Umbilical cord (tissue), 2 donors: ENCODE results near the gene PPEF2. TPM values are rescaled to one million over a fixed set of nuclear protein-coding genes. Genes with fewer than 3 reads are reported as not detected.
"Not testable (repeated sequence)": the region's sequence is repeated elsewhere in the genome, so short reads cannot be mapped to it uniquely, and the experiment has no call there.

Source experiments
- DNase-seq: peaks from one replicate; pipeline ENCODE4 v3.0.0-alpha.2; 2015; ENCODE audit warnings: low spot score
- total RNA-seq: library from RNA; depleted of rRNA; stranded (reverse); fragments of >200 nt; gene quantifications from one replicate; pipeline ENCODE4 v1.2.3, GENCODE V29; 2014; ENCODE audit warnings: low replicate concordance; ENCODE audit not compliant: insufficient read depth

PPEF2 gene, protein sequence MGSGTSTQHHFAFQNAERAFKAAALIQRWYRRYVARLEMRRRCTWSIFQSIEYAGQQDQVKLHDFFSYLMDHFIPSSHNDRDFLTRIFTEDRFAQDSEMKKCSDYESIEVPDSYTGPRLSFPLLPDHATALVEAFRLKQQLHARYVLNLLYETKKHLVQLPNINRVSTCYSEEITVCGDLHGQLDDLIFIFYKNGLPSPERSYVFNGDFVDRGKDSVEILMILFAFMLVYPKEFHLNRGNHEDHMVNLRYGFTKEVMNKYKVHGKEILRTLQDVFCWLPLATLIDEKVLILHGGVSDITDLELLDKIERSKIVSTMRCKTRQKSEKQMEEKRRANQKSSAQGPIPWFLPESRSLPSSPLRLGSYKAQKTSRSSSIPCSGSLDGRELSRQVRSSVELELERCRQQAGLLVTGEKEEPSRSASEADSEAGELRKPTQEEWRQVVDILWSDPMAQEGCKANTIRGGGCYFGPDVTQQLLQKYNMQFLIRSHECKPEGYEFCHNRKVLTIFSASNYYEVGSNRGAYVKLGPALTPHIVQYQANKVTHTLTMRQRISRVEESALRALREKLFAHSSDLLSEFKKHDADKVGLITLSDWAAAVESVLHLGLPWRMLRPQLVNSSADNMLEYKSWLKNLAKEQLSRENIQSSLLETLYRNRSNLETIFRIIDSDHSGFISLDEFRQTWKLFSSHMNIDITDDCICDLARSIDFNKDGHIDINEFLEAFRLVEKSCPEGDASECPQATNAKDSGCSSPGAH
- 6.3 TPM for total RNA-seq

DNA sequence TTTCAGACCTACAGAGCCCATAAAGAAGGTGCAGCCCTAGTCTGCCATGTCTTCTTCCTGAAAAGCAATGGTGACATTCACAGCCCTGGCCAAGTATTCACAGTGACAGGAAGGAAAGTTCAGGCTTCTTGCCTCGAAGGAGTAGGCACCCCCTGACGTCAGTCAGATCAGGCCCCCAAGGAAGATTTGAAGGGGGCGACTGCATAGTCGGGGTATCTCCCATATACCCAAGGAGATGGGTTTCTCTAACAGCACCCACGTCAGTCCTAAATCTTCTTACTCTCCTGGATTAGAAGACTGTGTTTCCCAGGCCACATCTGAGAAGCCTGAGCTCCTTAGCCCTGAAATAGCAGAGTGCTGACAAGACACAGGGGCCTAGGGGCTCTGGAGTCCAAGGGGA lies at the start of gene PPEF2:
Gene PPEF2, minus strand, starts transcription at position 101 of the 400 bp plus-strand sequence. CDS start 6,127 bp downstream, outside the sequence.
- no peak for DNase-seq

DNA sequence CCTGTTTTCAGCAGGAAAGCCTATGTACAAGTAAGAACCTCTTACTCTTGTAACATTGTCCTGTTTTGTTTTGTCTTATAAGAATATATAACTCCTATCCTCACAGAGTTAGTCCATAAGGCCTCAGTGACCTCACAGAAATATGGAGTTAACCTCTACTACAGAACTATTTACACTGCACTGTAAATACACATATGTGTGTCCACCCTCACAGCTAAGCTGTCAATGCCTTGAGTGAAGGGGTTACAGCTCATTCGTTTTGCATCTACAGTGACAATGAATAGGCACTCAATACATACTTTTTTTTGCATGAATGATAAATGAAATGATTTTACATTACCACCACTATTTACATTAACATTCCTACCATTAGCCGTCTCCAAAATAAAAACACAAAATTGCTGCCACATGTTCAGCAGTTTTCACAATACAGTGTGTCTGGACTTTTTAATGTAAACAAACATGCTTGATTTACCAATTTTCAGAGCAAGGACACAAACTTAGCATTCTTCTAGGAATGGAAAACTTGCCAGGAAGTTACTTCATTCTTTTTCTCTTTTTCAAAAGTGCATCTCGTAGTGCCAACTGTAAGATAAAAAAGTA lies 48.1 kb upstream of the PPEF2 start:
- no peak for DNase-seq

DNA sequence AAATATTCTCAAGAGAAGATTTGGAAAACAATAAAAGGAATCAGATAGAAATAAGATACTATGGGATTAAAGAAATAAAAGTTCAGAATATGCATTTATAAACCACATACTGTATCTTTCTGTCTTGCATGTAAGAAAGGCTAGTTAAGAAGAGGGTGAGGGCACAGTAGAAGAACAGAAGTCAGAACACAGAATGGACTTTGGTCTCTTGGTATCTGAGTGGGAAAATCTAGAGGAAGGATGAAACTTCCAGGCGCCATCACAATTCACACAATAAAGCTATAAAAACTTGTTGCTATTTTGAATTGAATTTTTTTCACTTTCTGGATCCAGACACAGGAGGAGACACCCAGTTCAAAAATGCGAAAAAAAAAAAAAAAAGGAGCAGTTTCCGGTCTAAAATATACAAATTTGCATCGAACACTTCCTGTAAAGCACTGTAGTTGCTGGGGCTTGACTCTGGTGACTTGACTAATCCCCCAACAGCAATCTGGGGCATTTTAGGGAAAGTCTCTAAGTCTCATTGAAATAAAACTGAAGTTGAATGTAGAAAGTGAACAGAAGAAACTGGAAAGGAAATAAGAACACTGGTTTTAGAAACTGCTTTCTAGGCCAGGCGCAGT lies 46.7 kb upstream of the PPEF2 start:
- no peak for DNase-seq

DNA sequence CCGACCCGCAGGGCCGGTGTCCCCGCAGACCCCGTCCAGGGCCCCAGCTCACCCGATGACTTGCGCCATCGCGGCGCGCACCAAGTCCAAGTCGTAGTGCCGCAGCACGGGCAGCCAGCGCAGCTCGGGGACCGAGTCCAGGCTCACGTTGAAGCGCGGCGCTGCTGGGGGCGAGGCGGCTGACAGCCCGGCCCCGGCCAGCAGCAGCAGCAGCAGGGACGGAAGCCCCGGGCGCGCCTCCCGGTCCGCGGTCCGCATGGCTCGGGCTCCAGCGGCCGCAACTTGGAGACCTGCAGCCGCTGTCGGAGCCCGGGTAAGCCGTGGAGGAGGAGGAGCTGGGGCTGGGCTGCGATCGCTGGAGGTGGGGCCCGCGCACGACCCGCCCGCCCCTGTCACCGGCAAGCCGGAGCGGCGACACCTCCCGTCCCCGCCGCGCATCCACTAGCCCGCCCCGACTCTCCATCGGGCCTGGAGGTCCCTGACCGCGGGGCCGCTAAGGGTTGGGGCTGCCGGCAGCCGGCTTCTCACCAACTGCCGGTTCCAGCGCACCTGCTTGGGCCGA lies 38.5 kb upstream of the PPEF2 start, which contains the start of gene NAAA:
Gene NAAA, minus strand, starts transcription at position 322 of the 562 bp plus-strand sequence. Its CDS starts 64 bp downstream, at position 258.
- peak; percentile 78 for DNase-seq

DNA sequence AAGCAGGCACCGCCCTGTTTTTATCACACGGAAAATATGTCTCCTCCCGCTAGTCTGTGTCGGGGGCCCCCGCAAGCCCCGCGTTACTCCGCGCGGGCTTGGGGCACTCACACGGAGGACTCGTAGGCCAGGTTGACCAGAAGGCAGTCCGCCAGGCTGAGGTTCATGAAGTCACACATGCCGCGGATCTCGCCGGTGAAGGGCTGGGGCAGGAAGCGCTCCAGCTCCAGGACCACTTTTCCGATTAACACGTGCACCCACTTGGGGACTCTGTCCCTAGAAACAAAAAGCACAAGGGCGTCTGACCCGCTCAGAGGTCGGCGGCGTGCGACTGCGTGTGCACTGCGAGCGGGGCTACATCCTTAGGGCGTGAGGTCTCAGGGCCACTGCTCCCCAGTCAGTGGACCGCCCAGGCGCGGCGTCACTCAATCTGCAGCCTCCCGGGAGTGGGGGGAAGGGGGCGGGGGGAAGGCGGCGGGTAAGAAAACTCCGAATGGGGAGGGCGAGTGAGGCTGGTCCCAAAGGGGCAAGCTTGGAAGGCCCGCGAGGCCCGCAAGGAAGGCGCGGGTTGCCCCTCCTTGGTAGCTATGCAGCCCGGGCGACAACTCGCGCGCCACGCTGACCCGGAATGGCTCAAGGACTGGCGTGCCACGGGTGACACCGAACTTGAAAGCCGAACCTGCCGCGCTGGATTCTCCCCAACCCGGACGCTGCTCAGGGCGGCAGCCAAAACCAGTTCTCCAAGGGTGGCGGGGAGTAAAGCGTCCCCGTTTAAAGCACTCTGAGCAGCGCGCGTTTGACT lies 37.8 kb upstream of the PPEF2 start:
- DNase-seq = peak; percentile 78

DNA sequence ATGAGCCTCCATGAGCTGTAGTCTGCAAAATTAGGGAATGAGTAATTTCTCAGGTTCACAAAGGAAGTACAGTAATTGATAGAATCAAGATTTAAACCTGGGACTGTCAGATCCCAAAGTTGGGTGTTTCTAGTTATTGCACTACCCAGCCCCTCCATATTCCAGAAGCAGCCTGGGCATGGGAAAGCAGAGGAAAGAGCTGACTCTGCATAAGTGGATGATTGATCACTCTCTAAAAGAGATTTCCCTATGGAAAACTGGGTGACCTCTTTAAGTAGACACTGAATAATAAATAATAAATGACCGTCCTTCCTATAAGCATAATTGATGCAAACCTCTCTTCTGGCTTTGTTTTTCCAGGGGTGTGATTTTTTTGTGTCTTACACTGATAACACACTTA lies 33.4 kb upstream of the PPEF2 start:
- DNase-seq = no peak

DNA sequence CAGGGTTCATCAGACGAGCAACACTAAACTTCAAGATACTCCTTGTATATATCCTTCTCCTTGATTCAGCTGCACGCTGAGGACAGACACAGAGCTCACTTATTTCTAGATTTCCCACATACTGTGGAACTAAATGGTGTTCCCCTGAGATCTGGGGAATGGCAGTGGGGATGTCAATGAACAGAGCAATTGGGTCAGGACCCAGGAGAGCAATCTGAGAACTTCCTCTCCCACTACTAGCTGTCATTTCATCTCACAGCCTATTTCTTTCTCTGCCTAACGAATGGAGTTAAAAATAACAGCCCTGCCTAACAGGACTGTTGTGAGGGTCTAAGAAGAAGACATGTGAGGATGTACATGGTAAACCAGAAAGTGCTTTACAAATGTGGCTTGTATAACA lies 27.9 kb upstream of the PPEF2 start:
- DNase-seq = no peak

DNA sequence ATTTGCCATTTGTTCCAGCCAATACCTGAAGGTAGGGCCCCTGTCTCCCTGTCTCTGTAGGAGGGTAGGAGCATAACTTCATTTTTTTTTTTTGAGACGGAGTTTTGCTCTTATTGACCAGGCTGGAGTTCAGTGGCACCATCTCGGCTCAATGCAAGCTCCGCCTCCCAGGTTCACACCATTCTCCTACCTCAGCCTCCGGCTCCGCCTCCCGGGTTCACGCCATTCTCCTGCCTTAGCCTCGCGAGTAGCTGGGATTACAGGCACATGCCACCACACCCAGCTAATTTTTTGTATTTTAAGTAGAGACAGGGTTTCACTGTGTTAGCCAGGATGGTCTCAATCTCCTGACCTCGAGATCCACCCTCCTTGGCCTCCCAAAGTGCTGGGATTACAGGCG lies 22.7 kb upstream of the PPEF2 start:
- not testable (repeated sequence) for DNase-seq

DNA sequence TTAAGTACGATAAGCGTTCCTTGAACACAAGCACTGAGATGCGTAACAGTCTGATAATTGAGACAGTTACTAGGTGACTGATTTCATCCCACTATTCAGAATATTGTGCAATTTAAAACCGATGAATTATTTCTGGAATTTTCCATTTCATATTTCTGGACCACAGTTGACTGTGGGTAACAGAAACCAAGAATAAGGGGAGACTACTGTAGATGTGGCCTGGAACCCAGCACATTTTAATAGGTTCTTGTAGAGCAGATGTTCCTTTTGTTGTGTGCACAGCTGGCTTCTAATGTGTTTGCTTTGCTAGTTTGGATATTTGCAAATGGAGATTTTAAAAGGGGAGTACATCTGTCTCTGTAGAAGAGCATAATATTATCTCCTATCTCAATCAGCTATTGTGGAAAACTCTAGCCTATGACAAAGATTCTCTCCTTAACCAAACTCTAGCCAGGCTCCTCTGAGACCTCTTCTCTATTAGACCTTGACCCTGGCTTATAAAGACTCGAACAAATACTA lies 22.1 kb upstream of the PPEF2 start:
- no peak for DNase-seq

DNA sequence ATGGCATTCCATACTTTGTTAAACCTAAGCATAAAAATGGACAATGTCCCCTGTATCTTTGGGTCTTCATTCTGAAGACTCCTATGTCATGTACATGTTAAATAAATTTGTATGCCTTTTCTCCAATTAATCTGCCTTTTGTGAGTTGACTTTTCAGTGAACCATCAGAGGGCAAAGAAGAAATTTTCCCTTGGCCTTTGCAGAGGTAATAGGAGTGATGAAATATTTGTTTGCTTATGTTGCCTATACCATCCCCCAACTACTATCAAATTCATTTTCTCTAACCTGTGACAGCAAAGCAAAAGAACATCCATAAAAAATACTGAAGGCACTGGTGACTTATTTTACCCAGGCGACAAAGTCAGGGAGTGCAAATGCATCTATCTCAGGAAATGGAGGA lies 20.3 kb upstream of the PPEF2 start:
- no peak for DNase-seq

DNA sequence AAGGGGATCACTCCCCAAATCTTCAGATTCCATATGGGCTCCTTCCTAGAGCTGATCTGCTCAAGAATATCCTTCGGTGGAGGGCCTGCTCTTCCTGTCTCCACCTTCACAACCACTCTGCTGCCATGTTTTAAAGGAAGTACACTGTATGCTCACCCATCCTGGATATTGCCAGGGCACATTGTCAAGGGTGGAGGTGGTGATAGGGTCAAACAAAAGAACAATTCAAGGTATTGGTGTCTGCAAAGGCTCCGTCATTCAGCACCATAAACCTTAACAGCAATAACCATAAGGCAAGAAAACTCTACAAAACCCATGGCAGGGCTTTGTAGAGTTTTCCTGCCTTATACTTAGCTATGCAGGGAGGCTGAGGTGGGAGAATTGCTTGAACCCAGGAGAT lies 19.7 kb upstream of the PPEF2 start:
- no peak for DNase-seq

DNA sequence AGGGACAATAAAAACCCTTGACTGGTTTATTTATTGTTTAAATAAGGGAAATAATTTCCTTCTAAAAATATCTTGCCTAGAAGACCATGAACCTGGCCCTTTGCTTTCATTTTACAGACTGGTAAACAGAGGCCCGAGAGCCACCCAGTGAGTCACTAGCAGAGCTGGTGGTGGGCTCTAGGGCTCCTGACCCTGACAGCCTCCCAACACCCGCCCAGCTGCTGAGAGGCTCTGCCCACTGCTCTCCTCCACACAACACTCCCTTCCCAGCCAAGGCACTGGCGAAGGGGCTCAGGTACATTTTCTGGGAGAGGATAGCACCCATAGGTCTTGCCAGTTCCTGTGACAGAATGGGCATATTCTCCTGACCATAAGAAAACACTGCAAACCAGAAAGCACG lies 18.1 kb upstream of the PPEF2 start:
- no peak for DNase-seq

DNA sequence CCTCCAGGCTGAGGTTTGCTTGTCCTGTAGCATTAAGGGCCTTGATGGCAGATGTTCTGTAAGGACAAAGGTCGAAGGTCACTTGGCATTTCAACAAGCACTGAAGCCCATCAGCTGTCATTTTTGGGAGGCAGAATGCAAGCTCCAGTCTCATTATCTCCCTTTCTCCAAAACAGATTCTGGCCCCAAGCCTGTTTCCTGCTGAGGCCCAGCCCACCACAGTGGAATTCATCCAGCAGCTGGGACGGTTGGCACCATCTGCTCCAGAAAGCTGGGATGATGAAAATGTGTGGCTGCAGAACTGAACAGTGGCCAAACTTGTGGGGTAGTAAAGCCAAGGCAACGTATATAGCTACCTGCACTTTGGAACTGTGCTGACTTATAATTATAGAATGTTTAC lies 17.7 kb upstream of the PPEF2 start:
- DNase-seq = no peak

DNA sequence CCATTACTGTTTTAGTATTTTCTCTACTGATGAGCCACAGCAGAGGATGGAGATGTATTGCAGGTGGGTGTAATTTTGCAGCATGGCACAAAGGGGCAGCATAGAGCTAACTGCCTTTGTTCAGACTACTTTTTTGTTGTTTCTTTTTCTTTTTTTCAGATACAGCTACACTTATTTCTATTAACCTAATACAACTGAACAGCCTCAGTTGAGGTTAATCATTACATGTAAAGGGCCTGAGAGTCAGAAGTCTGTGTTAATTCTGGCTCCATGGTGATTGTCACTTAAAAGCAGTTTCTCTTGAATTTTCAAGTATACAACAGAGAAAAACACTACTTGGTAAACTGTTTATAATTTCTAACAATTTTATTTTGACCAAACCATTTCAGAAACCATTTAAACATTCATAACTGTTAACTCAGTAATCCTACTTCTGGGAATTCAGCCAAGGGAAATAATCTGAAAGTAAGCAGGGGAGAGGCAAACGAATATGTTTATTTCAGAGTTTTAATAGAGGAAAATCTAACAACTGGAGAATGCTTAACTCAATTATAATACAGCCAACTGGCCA lies 13.9 kb upstream of the PPEF2 start:
- DNase-seq = peak; percentile 28

DNA sequence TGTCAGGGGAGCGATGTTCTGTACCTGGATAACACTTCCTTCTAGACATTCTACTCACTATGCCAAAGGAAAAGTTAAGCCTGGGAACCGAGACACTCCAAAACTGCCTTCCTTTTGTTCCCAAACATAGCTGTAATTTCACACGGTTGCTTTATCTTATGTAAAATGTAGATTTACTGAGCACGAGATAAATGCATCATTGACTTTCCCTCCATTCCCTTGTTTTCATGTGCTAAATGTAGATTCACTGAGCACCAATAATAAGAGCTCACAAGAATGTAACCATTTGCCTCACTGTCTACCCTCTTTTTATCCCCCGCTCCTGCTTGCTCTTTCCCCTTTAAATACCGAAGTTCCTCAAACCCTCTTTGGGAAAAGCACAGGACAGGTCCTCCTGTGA lies 10.7 kb upstream of the PPEF2 start:
- no peak for DNase-seq

DNA sequence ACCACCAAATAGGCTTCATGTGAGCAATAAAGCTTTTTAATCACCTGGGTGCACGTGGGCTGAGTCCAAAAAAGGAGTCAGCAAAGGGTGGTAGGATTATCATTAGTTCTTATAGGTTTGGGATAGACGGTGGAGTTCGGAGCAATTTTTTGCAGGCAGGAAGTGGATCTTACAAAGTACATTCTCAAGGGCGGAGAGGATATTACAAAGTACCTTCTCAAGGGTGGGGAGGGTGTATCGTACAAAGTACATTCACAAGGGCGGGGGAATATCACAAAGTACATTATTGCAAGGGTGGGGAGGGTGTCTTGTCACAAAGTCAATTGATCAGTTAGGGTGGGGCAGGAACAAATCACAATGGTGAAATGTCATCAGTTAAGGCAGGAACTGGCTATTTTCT lies 8.6 kb upstream of the PPEF2 start:
- DNase-seq = not testable (repeated sequence)

DNA sequence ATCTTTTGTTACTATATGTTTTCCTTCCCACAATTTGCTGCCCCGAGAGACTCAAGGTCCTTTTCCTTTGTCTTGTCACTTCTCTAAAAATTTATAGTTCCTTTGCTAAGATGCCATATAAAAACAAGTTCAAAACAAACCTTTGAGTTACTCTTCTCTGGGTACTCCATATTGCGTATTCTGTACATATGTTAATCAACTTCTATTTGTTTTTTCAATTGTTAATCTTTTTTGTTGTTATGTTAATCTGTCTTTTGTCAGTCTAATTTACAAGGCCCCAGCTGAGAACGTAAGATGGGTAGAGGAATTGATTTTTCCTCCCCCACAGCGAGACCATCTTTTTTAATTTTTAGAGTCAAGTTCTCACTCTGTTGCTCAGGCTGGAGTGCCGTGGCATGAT lies 7.2 kb upstream of the PPEF2 start:
- no peak for DNase-seq

DNA sequence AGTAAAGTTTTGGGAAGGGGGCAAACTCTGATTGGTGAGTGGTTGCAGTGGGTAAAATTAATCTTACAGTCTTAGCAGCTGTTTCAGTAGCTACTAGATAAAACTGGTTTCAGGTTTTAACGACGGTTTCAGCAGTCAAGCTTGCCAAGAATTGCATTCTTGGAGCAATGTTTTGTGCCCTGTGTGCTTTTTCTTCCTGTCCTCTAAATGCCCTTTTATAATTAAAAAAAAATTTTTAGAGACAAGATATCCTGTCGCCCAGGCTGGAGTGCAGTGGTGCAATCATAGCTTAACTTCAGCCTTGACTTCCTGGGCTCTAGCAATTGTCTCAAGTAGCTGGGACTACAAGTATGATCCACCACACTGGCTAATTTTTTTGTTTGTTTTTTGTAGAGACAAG lies 6.3 kb upstream of the PPEF2 start:
- DNase-seq = no peak

DNA sequence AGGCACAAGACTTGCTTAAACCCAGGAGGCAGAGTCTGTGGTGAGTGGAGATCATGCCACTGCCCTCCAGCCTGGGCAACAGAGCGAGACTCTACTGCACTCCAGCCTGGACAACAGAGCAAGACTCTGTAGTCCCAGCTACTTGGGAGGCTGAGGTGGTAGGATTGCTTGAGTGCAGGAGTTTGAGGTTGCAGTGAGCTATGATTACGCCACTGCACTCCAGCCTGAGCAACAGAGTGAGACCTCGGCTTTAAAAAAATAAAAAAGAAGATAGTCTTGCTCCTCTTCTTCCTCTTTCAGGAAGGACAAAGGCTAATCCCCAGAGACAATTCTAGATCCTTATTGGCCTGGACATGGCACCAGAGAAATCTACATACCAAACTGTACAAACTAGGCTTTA lies 5.7 kb upstream of the PPEF2 start:
- DNase-seq = no peak

DNA sequence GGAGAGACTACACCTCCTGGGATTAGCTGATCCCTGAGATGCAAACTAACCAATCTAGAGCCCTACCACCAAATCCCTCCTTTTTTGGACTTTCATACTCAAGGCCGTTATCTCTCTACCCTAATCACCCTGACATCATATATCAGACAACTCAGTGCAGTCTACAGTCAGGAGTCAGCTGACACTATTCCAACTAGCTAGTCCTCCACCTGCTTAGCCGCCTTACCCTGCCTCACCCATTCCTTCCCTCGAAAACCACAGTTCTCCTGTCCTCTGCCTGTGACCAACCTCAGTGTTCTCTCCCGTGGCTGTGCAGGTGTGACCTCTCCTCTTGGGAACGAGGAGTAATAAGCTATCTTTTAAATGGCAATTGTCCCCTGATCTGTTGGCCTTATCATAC lies 1.8 kb upstream of the PPEF2 start:
- no peak for DNase-seq
